GM18511 (cell line): Measurements from ENCODE around the gene GPX5.
"Not testable (repeated sequence)": the region's sequence is repeated elsewhere in the genome, so short reads cannot be mapped to it uniquely, and the experiment has no call there.

Experiments used
- ATAC-seq: cut with Tn5 transposase; IDR thresholded peaks from one replicate; pipeline ENCODE4 v1.9.1; 2021; ENCODE audit warnings: mild to moderate bottlenecking, moderate library complexity; ENCODE audit not compliant: unreplicated experiment

Gene GPX5

GRCh38 chr6:28525496-28526039 lies at the start of gene GPX5:
GPX5 (plus strand) TSS chr6:28525881; CDS start chr6:28526014, 133 bp downstream.
- ATAC-seq: no peak

- no peak for ATAC-seq
These were observed 47.2 kb upstream of the GPX5 start for GRCh38 chr6:28478518-28478917.

GRCh38 chr6:28480253-28480932 lies 45.3 kb upstream of the GPX5 start:
- no peak for ATAC-seq

- ATAC-seq: no peak
These were observed 40.2 kb upstream of the GPX5 start for GRCh38 chr6:28485482-28485881.

- no peak for ATAC-seq
These were observed 39.1 kb upstream of the GPX5 start for GRCh38 chr6:28486533-28486932.

- ATAC-seq: no peak
These were observed 38.5 kb upstream of the GPX5 start for GRCh38 chr6:28486988-28487742.

- ATAC-seq: no peak
These were observed 36.7 kb upstream of the GPX5 start for GRCh38 chr6:28488916-28489365.

- ATAC-seq: peak; percentile 55
These were observed 36.1 kb upstream of the GPX5 start for GRCh38 chr6:28489366-28490204.

- no peak for ATAC-seq
These were observed 35.3 kb upstream of the GPX5 start for GRCh38 chr6:28490205-28490890.

- no peak for ATAC-seq
These were observed 33.7 kb upstream of the GPX5 start for GRCh38 chr6:28491984-28492317.

- no peak for ATAC-seq
These were observed 29.4 kb upstream of the GPX5 start for GRCh38 chr6:28496099-28496779.

GRCh38 chr6:28497306-28497705 lies 28.4 kb upstream of the GPX5 start:
- no peak for ATAC-seq

GRCh38 chr6:28497893-28498292 lies 27.8 kb upstream of the GPX5 start:
- ATAC-seq: no peak

- no peak for ATAC-seq
These were observed 24.4 kb upstream of the GPX5 start for GRCh38 chr6:28501259-28501658.

GRCh38 chr6:28502136-28502535 lies 23.5 kb upstream of the GPX5 start:
- ATAC-seq: not testable (repeated sequence)

- not testable (repeated sequence) for ATAC-seq
These were observed 22.9 kb upstream of the GPX5 start for GRCh38 chr6:28502709-28503305.

GRCh38 chr6:28505733-28506132 lies 19.9 kb upstream of the GPX5 start:
- no peak for ATAC-seq

GRCh38 chr6:28506807-28507475 lies 18.7 kb upstream of the GPX5 start:
- no peak for ATAC-seq

- no peak for ATAC-seq
These were observed 13.9 kb upstream of the GPX5 start for GRCh38 chr6:28511628-28512300.
